Loucy (cell line): ENCODE results near the gene OR2C1.

Experiments
- EZH2phosphoT487 ChIP-seq: fragments of 200-600 bp; IDR thresholded peaks from 2 replicates; pipeline ENCODE4 v1.6.1; 2018; ENCODE audit warnings: antibody characterized with exemption, mild to moderate bottlenecking, moderate library complexity, borderline replicate concordance
- TF ChIP-seq, protein P1 (sequence below): fragments of 200-600 bp; sonication (generic); conservative IDR thresholded peaks from 2 replicates; pipeline ENCODE4 v1.5.1; 2014; ENCODE audit warnings: mild to moderate bottlenecking, antibody characterized with exemption, low read length

DNA sequence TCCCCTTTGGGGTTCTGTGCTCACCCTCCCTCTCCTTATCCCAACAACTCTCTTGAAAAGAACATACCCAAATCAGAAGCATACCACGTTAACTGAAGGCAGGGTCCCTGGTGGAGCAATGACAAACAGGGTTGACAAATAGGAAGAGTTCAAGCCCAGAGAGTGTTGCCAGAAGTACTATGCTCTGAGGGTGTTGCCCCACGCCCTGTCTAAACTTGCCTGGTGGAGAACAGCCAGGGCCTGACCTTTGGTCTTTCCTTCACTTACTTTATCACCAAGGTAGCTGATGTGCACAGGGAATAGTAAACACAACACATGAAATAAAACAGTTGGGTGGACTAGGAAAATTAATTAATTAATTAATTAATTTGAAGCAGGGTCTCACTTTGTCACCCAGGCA, 27.0 kb upstream of the OR2C1 start:
- TF ChIP-seq, protein P1, sequence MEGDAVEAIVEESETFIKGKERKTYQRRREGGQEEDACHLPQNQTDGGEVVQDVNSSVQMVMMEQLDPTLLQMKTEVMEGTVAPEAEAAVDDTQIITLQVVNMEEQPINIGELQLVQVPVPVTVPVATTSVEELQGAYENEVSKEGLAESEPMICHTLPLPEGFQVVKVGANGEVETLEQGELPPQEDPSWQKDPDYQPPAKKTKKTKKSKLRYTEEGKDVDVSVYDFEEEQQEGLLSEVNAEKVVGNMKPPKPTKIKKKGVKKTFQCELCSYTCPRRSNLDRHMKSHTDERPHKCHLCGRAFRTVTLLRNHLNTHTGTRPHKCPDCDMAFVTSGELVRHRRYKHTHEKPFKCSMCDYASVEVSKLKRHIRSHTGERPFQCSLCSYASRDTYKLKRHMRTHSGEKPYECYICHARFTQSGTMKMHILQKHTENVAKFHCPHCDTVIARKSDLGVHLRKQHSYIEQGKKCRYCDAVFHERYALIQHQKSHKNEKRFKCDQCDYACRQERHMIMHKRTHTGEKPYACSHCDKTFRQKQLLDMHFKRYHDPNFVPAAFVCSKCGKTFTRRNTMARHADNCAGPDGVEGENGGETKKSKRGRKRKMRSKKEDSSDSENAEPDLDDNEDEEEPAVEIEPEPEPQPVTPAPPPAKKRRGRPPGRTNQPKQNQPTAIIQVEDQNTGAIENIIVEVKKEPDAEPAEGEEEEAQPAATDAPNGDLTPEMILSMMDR, result no peak
- no peak for TF ChIP-seq EZH2phosphoT487
